HCT116 (cell line): Measurements from ENCODE around the gene UAP1L1. TPM values are rescaled to one million over a fixed set of nuclear protein-coding genes. Genes with fewer than 3 reads are reported as not detected.

Experiments used
- ATAC-seq: fragments of 200-7000 bp; cut with Tn5 transposase; 2 replicates; pipeline ENCODE4 v1.9.1; 2020; ENCODE audit warnings: mild to moderate bottlenecking, moderate library complexity
- BruUV-seq: library from RNA; stranded (reverse); fragments of 400-500 nt; replicated peaks from 2 replicates; lab custom pipeline; 2021; lab: Mats Ljungman, UMichigan
- CTCF ChIA-PET: fragments of 300-600 bp; sonication (Branson Sonifier 250); formaldehyde crosslinking; loops from one replicate; lab custom pipeline; 2021; ENCODE audit warnings: antibody characterized with exemption; lab: Charles Lee
- POLR2A ChIA-PET: fragments of 300-600, 350-600 bp; sonication (Branson Sonifier 250); formaldehyde crosslinking; loops from one replicate; lab custom pipeline; 2021; ENCODE audit warnings: antibody characterized with exemption; lab: Charles Lee
- RAD21 ChIA-PET, 2 experiments: fragments of 300-600 bp; sonication (Branson Sonifier 250); formaldehyde crosslinking; loops; one replicate each; lab custom pipeline; 2023; ENCODE audit warnings: low total read pairs in 2 of 2; ENCODE audit not compliant: uncharacterized antibody in 2 of 2, unreplicated experiment in 2 of 2, low non-redundant PET in 1 of 2; lab: Charles Lee
- DNase-seq: peaks from one replicate; pipeline ENCODE4 v3.0.0-alpha.2; 2010; ENCODE audit warnings: low read depth, low spot score
- H2AFZ ChIP-seq: fragments of 200-600 bp; shearing (Covaris generic), sonication (generic); 2 replicates; pipeline ENCODE4 v1.6.1; 2017; ENCODE audit warnings: low read depth, mixed run types, mixed read lengths, antibody characterized with exemption, low read length; ENCODE audit not compliant: poor library complexity, severe bottlenecking
- H3K27ac ChIP-seq: 2 replicates; pipeline ENCODE4 v1.5.1; 2012; ENCODE audit warnings: low read depth, low read length
- H3K27me3 ChIP-seq: fragments of 200-600 bp; sonication (generic); 2 replicates; pipeline ENCODE4 v1.6.1; 2016; ENCODE audit warnings: mixed run types, low read length, mixed read lengths; ENCODE audit not compliant: insufficient read depth
- H3K36me3 ChIP-seq, 2 experiments: fragments of 200-500 bp in 1 of 2; fragments of 200-600 bp in 1 of 2; sonication (Bioruptor generic) in 1 of 2; sonication (generic) in 1 of 2; 2 replicates each; pipeline versions ENCODE4 v1.5.1 to v1.6.1; 2014 to 2016; ENCODE audit warnings: low read length in 2 of 2, inconsistent platforms in 1 of 2, mixed read lengths in 1 of 2, mixed run types in 1 of 2; ENCODE audit not compliant: insufficient read depth in 2 of 2, control insufficient read depth in 1 of 2
- H3K4me1 ChIP-seq, 2 experiments: fragments of 200-600 bp in 1 of 2; sonication (generic) in 1 of 2; 2 replicates each; pipeline versions ENCODE4 v1.5.1 to v1.6.1; 2012 to 2017; ENCODE audit warnings: low read length in 2 of 2, inconsistent platforms in 1 of 2, mild to moderate bottlenecking in 1 of 2, mixed read lengths in 1 of 2, mixed run types in 1 of 2, moderate library complexity in 1 of 2; ENCODE audit not compliant: insufficient read depth in 2 of 2, control insufficient read depth in 1 of 2
- H3K4me2 ChIP-seq: fragments of 200-600 bp; sonication (generic); 2 replicates; pipeline ENCODE4 v1.6.1; 2017; ENCODE audit warnings: mixed run types, low read length, mixed read lengths
- H3K4me3 ChIP-seq, 2 experiments: fragments of 200-600 bp in 1 of 2; sonication (generic) in 1 of 2; replicated peaks in 1 of 2; 2 replicates each; pipeline ENCODE4 v1.5.1; 2011 to 2016; ENCODE audit warnings: low read length in 2 of 2, control low read depth in 1 of 2, low read depth in 1 of 2, mild to moderate bottlenecking in 1 of 2, mixed read lengths in 1 of 2, mixed run types in 1 of 2
- H3K79me2 ChIP-seq: fragments of 200-600 bp; sonication (generic); 2 replicates; pipeline ENCODE4 v1.6.1; 2017; ENCODE audit warnings: mild to moderate bottlenecking, mixed run types, low read length, moderate library complexity, mixed read lengths; ENCODE audit not compliant: insufficient read depth
- H3K9ac ChIP-seq: fragments of 200-600 bp; sonication (generic); 2 replicates; pipeline ENCODE4 v1.6.1; 2016; ENCODE audit warnings: low read length, mixed read lengths
- H3K9me2 ChIP-seq: fragments of 200-600 bp; sonication (generic), shearing (Covaris generic); 2 replicates; pipeline ENCODE4 v1.6.1; 2017; ENCODE audit warnings: mixed run types, mild to moderate bottlenecking, moderate library complexity; ENCODE audit not compliant: insufficient read depth
- H3K9me3 ChIP-seq, 2 experiments: fragments of 200-500 bp in 1 of 2; fragments of 200-600 bp in 1 of 2; sonication (Bioruptor generic) in 1 of 2; sonication (generic) in 1 of 2; 2 replicates each; pipeline ENCODE4 v1.6.1; 2014 to 2017; ENCODE audit warnings: low read length in 2 of 2, mixed read lengths in 2 of 2, inconsistent platforms in 1 of 2, low read depth in 1 of 2, mild to moderate bottlenecking in 1 of 2, mixed run types in 1 of 2, moderate library complexity in 1 of 2; ENCODE audit not compliant: control insufficient read depth in 1 of 2, insufficient read depth in 1 of 2
- H4K20me1 ChIP-seq: fragments of 200-600 bp; sonication (generic), shearing (Covaris generic); 2 replicates; pipeline ENCODE4 v1.6.1; 2017; ENCODE audit warnings: mixed run types, mild to moderate bottlenecking, moderate library complexity; ENCODE audit not compliant: insufficient read depth
- ATF3 ChIP-seq: IDR thresholded peaks from 2 replicates; pipeline ENCODE4 v1.6.1; 2012
- CBX3 ChIP-seq: IDR thresholded peaks from 2 replicates; pipeline ENCODE4 v1.6.1; 2012; ENCODE audit warnings: low read depth
- EGR1 ChIP-seq: IDR thresholded peaks from 2 replicates; pipeline ENCODE4 v1.6.1; 2012; ENCODE audit warnings: low read depth
- ELF1 ChIP-seq: IDR thresholded peaks from 2 replicates; pipeline ENCODE4 v1.6.1; 2012; ENCODE audit warnings: low read depth, borderline replicate concordance
- EZH2 ChIP-seq: fragments of 200-600 bp; sonication (generic); IDR thresholded peaks from 2 replicates; pipeline ENCODE4 v1.6.1; 2017; ENCODE audit warnings: antibody characterized with exemption, mixed run types
- FOSL1 ChIP-seq: IDR thresholded peaks from 2 replicates; pipeline ENCODE4 v1.6.1; 2012; ENCODE audit warnings: low read depth
- JUND ChIP-seq: IDR thresholded peaks from 2 replicates; pipeline ENCODE4 v1.6.1; 2012
- POLR2A ChIP-seq: IDR thresholded peaks from 2 replicates; pipeline ENCODE4 v1.7.0; 2011; ENCODE audit warnings: borderline replicate concordance; ENCODE audit not compliant: insufficient read depth, insufficient read length; ENCODE audit errors: extremely low read depth
- POLR2AphosphoS5 ChIP-seq: IDR thresholded peaks from 2 replicates; pipeline ENCODE4 v1.6.1; 2011; ENCODE audit warnings: mild to moderate bottlenecking, low read depth, low read length, moderate library complexity
- RAD21 ChIP-seq: IDR thresholded peaks from 2 replicates; pipeline ENCODE4 v1.6.1; 2012; ENCODE audit warnings: low read depth, mild to moderate bottlenecking
- REST ChIP-seq: IDR thresholded peaks from 2 replicates; pipeline ENCODE4 v1.6.1; 2012; ENCODE audit warnings: low read depth
- SIN3A ChIP-seq: IDR thresholded peaks from 2 replicates; pipeline ENCODE4 v1.6.1; 2012; ENCODE audit warnings: low read depth
- SP1 ChIP-seq: IDR thresholded peaks from 2 replicates; pipeline ENCODE4 v1.6.1; 2012; ENCODE audit warnings: low read depth
- SRF ChIP-seq: IDR thresholded peaks from 2 replicates; pipeline ENCODE4 v1.6.1; 2012; ENCODE audit warnings: low read depth
- YY1 ChIP-seq: IDR thresholded peaks from 2 replicates; pipeline ENCODE4 v1.6.1; 2011; ENCODE audit warnings: low read length, low read depth, moderate library complexity, mild to moderate bottlenecking; ENCODE audit not compliant: insufficient replicate concordance; ENCODE audit errors: extremely low read depth
- ZBTB33 ChIP-seq: IDR thresholded peaks from 2 replicates; pipeline ENCODE4 v1.6.1; 2011; ENCODE audit warnings: mild to moderate bottlenecking, low read length, moderate library complexity; ENCODE audit not compliant: insufficient replicate concordance; ENCODE audit errors: extremely low read depth
- ZFX ChIP-seq: fragments of 450-650 bp; IDR thresholded peaks from 2 replicates; pipeline ENCODE4 v1.6.1; 2017
- intact Hi-C: fragments of 100-400 bp; cut with micrococcal nuclease; formaldehyde crosslinking; loops from 2 replicates; pipeline ENCODE4 v1.10.0; 2022
- total RNA-seq: library from RNA; stranded (reverse); gene quantifications from one replicate; pipeline ENCODE4 v1.2.1, GENCODE V29; 2021; ENCODE audit not compliant: unreplicated experiment
- TF ChIP-seq, protein P1 (sequence below), 3 experiments: fragments of 200-600 bp in 1 of 3; sonication (generic) in 1 of 3; IDR thresholded peaks in 2 of 3; conservative IDR thresholded peaks in 1 of 3; 2 replicates each; pipeline ENCODE4 v1.5.1; 2012 to 2017; ENCODE audit warnings: low read depth in 2 of 3, low read length in 2 of 3, antibody characterized with exemption in 1 of 3, borderline replicate concordance in 1 of 3, control low read depth in 1 of 3, mild to moderate bottlenecking in 1 of 3, mixed read lengths in 1 of 3, mixed run types in 1 of 3, moderate library complexity in 1 of 3; ENCODE audit not compliant: insufficient read depth in 1 of 3
- TF ChIP-seq, protein P2 (sequence below): IDR thresholded peaks from 2 replicates; pipeline ENCODE4 v1.6.1; 2012

The UAP1L1 gene
- total RNA-seq, 1 experiment from 2014 or later = 11.0 TPM

- H3K36me3 ChIP-seq = peaks cover 8 to 50% of the 10 kb centered on the region in 2 experiments
- no peak overlapping the region for H3K4me3 ChIP-seq
- TF ChIP-seq ATF3 = no peak
- TF ChIP-seq SIN3A = no peak
- TF ChIP-seq, protein P1, sequence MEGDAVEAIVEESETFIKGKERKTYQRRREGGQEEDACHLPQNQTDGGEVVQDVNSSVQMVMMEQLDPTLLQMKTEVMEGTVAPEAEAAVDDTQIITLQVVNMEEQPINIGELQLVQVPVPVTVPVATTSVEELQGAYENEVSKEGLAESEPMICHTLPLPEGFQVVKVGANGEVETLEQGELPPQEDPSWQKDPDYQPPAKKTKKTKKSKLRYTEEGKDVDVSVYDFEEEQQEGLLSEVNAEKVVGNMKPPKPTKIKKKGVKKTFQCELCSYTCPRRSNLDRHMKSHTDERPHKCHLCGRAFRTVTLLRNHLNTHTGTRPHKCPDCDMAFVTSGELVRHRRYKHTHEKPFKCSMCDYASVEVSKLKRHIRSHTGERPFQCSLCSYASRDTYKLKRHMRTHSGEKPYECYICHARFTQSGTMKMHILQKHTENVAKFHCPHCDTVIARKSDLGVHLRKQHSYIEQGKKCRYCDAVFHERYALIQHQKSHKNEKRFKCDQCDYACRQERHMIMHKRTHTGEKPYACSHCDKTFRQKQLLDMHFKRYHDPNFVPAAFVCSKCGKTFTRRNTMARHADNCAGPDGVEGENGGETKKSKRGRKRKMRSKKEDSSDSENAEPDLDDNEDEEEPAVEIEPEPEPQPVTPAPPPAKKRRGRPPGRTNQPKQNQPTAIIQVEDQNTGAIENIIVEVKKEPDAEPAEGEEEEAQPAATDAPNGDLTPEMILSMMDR (IDR thresholded peaks at IDR 0.05 in 2 of 3, conservative IDR thresholded peaks at IDR 0.05 in 1 of 3; ENCODE audit: borderline replicate concordance in 1 of 3, insufficient read depth in 1 of 3, low read depth in 2 of 3, low read length in 2 of 3) = no peak
- no peak for TF ChIP-seq SRF
- TF ChIP-seq EGR1 = no peak
- TF ChIP-seq POLR2A = no peak
- TF ChIP-seq ZBTB33 = no peak
- TF ChIP-seq SP1 = no peak
- TF ChIP-seq POLR2AphosphoS5 = no peak
- no peak for TF ChIP-seq REST
- no peak for TF ChIP-seq FOSL1
- no peak for TF ChIP-seq EZH2
- no peak for TF ChIP-seq JUND
- no peak for TF ChIP-seq CBX3
- no peak for TF ChIP-seq ELF1
- TF ChIP-seq, protein P2, sequence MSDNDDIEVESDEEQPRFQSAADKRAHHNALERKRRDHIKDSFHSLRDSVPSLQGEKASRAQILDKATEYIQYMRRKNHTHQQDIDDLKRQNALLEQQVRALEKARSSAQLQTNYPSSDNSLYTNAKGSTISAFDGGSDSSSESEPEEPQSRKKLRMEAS = no peak
- TF ChIP-seq RAD21 = no peak
- TF ChIP-seq ZFX = no peak
- TF ChIP-seq YY1 = no peak
- ATAC-seq = no peak
- H3K9me2 ChIP-seq = no peaks in the 10 kb centered on the region
- BruUV-seq = no TSS peak
- no peaks in the 10 kb centered on the region for H3K79me2 ChIP-seq
- ChIA-PET POLR2A (no interaction called here), RAD21 (no interaction called here), CTCF (no interaction called here)
- intact Hi-C loops = no loop called here
- H3K27ac ChIP-seq = no peak overlapping the region
- H3K9me3 ChIP-seq = peaks cover 0 to 21% of the 10 kb centered on the region in 2 experiments; a peak in 1 of 4 replicates
- DNase-seq = no peak
- H3K9ac ChIP-seq = no peak overlapping the region
- H2AFZ ChIP-seq = no peak overlapping the region
- H3K27me3 ChIP-seq = no peaks in the 10 kb centered on the region
- no peaks in the 10 kb centered on the region for H4K20me1 ChIP-seq
- no peak overlapping the region for H3K4me2 ChIP-seq
- H3K4me1 ChIP-seq = no peaks in the 10 kb centered on the region
Observed at GRCh38 chr9:137103206-137103999, 26.1 kb downstream of the UAP1L1 start.
